HepG2 (cell line): ENCODE results near the gene PDCD10. TPM values are rescaled to one million over a fixed set of nuclear protein-coding genes. Genes with fewer than 3 reads are reported as not detected.

ENCODE experiments used
- CHCHD3 ChIP-seq: sonication (generic); formaldehyde crosslinking; IDR thresholded peaks from 2 replicates; pipeline ENCODE4 v1.8.0; 2022; ENCODE audit warnings: mild to moderate bottlenecking, missing genetic modification reagents, moderate library complexity
- DPF2 ChIP-seq: sonication (generic); formaldehyde crosslinking; IDR thresholded peaks from 2 replicates; pipeline ENCODE4 v1.4.0; 2020; ENCODE audit warnings: mild to moderate bottlenecking, low read depth, missing genetic modification reagents, borderline replicate concordance
- FOXP1 ChIP-seq, 2 experiments: fragments of 450-650 bp in 1 of 2; IDR thresholded peaks; 2 replicates each; pipeline ENCODE4 v1.6.1; 2017 to 2018; ENCODE audit warnings: antibody characterized with exemption in 1 of 2
- GTF3A ChIP-seq: sonication (generic); formaldehyde crosslinking; conservative IDR thresholded peaks from 2 replicates; pipeline ENCODE4 v1.4.0; 2020; ENCODE audit warnings: mild to moderate bottlenecking, missing genetic modification reagents
- KDM5A ChIP-seq: fragments of 200-600 bp; sonication (generic); IDR thresholded peaks from 2 replicates; pipeline ENCODE4 v1.7.0; 2018; ENCODE audit warnings: antibody characterized with exemption, mild to moderate bottlenecking, low read length, borderline replicate concordance
- NFKB2 ChIP-seq: sonication (generic); formaldehyde crosslinking; IDR thresholded peaks from 2 replicates; pipeline ENCODE4 v1.4.0; 2020; ENCODE audit warnings: missing genetic modification reagents, borderline replicate concordance
- RBAK ChIP-seq: sonication (generic); formaldehyde crosslinking; IDR thresholded peaks from 2 replicates; pipeline ENCODE4 v1.5.1; 2020; ENCODE audit warnings: mild to moderate bottlenecking, missing genetic modification reagents
- TFAP4 ChIP-seq: sonication (generic); IDR thresholded peaks from 2 replicates; pipeline ENCODE4 v1.6.1; 2016; ENCODE audit warnings: low read depth, borderline replicate concordance
- THAP11 ChIP-seq: IDR thresholded peaks from 2 replicates; pipeline ENCODE4 v1.6.1; 2016; ENCODE audit warnings: missing biosample characterization, missing genetic modification reagents
- ZBTB26 ChIP-seq: IDR thresholded peaks from 2 replicates; pipeline ENCODE4 v1.6.1; 2016; ENCODE audit warnings: missing compliant biosample characterization, missing genetic modification reagents, borderline replicate concordance
- ZBTB40 ChIP-seq, 2 experiments: fragments of 450-650 bp in 1 of 2; sonication (generic) in 1 of 2; formaldehyde crosslinking in 1 of 2; IDR thresholded peaks; 2 replicates each; pipeline versions ENCODE4 v1.6.1 to v1.8.0; 2016 to 2022; ENCODE audit warnings: antibody characterized with exemption in 1 of 2, mild to moderate bottlenecking in 1 of 2, missing genetic modification reagents in 1 of 2
- ZNF230 ChIP-seq: sonication (generic); formaldehyde crosslinking; IDR thresholded peaks from 2 replicates; pipeline ENCODE4 v1.4.0; 2020; ENCODE audit warnings: mild to moderate bottlenecking, missing genetic modification reagents
- ZNF552 ChIP-seq: sonication (generic); formaldehyde crosslinking; IDR thresholded peaks from 2 replicates; pipeline ENCODE4 v1.9.0; 2022; ENCODE audit warnings: missing genetic modification reagents, mild to moderate bottlenecking, borderline replicate concordance
- ZNF598 ChIP-seq: sonication (generic); formaldehyde crosslinking; IDR thresholded peaks from 2 replicates; pipeline ENCODE4 v1.5.1; 2020; ENCODE audit warnings: mild to moderate bottlenecking, missing genetic modification reagents, borderline replicate concordance
- ZNF639 ChIP-seq: conservative IDR thresholded peaks from 2 replicates; pipeline ENCODE4 v1.6.1; 2018; ENCODE audit warnings: missing genetic modification reagents
- polyA plus RNA-seq, 8 experiments: library from polyadenylated mRNA; depleted of rRNA in 3 of 8; stranded (reverse) in 7 of 8; unstranded in 1 of 8; fragments of >200 nt; fragmentation: Illumina TruSeq in 4 of 8; extraction: Trizol in 4 of 8; gene quantifications; 2 replicates each; pipeline versions ENCODE4 v1.2.1 to v1.2.3, GENCODE V29; 2011 to 2016; ENCODE audit warnings: low read depth in 4 of 8, missing spikeins in 1 of 8, mixed read lengths in 1 of 8; ENCODE audit not compliant: insufficient read depth in 1 of 8
- total RNA-seq, 5 experiments: library from RNA; depleted of rRNA; stranded (reverse); fragments of >200 nt; fragmentation: Illumina TruSeq; extraction: Trizol; gene quantifications; 2 replicates each; pipeline ENCODE4 v1.2.3, GENCODE V29; 2016; ENCODE audit warnings: low read depth in 1 of 5

Gene PDCD10
- total and polyA plus RNA-seq, 2 of the 13 experiments (the other 11 are each of a cell fraction or from before 2014, with no cell fraction given): 48.5 to 53.9 TPM

- no peak for TF ChIP-seq ZBTB40 (IDR thresholded peaks at IDR 0.05)
- TF ChIP-seq ZBTB40 (CRISPR knock-in tag; IDR thresholded peaks at IDR 0.05): 0 out of 2 replicates have a peak, but pooled peaks have one; percentile 4
- TF ChIP-seq DPF2 (CRISPR knock-in tag): no peak
- TF ChIP-seq THAP11: no peak
- no peak for TF ChIP-seq RBAK
- peak; percentile 86 for TF ChIP-seq TFAP4
- TF ChIP-seq KDM5A: peak; percentile 83
- TF ChIP-seq ZNF598 (CRISPR knock-in tag): 0 out of 2 replicates have a peak, but pooled peaks have one; percentile 16
- TF ChIP-seq ZNF552 (CRISPR knock-in tag): 0 out of 2 replicates have a peak, but pooled peaks have one; percentile 55
- no peak for TF ChIP-seq CHCHD3
- TF ChIP-seq FOXP1 (IDR thresholded peaks at IDR 0.05): no peak
- TF ChIP-seq FOXP1 (CRISPR knock-in tag; IDR thresholded peaks at IDR 0.05): no peak
- TF ChIP-seq NFKB2 (CRISPR knock-in tag): peak; percentile 49; the same call in 1 of the 2 replicates
- no peak for TF ChIP-seq ZBTB26 (CRISPR knock-in tag)
- TF ChIP-seq GTF3A (CRISPR knock-in tag): no peak
- no peak for TF ChIP-seq ZNF639 (CRISPR knock-in tag)
- TF ChIP-seq ZNF230 (CRISPR knock-in tag): peak; percentile 47; the same call in 1 of the 2 replicates
Observed at GRCh38 chr3:167735233-167736138, 794 bp upstream of the PDCD10 start, which contains the start of gene SERPINI1 (continued).
